Activated T-cell treated with anti-CD3 and anti-CD28 coated beads for 1 hour (primary cell): Measurements from ENCODE around the gene PLPPR5.

Source experiments
- DNase-seq: peaks from one replicate; pipeline ENCODE4 v3.0.0-alpha.2; 2020; ENCODE audit warnings: low read depth

PLPPR5 gene

GRCh38 chr1:98849969-98850636 is 154.6 kb downstream of the PLPPR5 start:
- DNase-seq, result no peak

GRCh38 chr1:98842241-98842640 is 162.4 kb downstream of the PLPPR5 start:
- no peak for DNase-seq
